Measurements from ENCODE around the gene GC.
"Not testable (repeated sequence)": the region's sequence is repeated elsewhere in the genome, so short reads cannot be mapped to it uniquely, and the experiment has no call there.

GC gene

GRCh38 chr4:71768123-71768522 lies 15.8 kb downstream of the GC start:
- no peak for DNase-seq (ENCODE audit: low spot score)

GRCh38 chr4:71765821-71766383 lies 18.0 kb downstream of the GC start:
- DNase-seq (ENCODE audit: low spot score) = no peak

DNA sequence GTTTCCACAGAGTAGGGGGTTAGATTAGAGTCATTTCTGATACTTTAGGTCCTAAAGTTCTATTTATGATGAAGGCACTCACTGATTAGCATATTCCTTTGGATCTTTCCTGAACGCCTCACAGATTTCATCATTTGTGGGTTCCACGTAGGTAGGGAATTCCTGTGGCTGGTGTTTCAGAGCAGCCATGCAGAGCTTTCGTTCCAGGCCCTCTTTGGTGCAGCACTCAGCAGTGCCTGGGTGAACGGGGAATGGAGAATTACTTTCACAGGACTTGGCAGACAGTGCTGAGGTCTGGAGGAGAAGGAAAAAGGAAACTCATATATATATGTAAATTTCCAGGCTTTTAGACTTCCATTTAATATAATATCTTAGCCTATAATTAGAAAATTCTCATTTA lies 18.5 kb downstream of the GC start:
- peak; percentile 9 for DNase-seq (ENCODE audit: low spot score)

DNA sequence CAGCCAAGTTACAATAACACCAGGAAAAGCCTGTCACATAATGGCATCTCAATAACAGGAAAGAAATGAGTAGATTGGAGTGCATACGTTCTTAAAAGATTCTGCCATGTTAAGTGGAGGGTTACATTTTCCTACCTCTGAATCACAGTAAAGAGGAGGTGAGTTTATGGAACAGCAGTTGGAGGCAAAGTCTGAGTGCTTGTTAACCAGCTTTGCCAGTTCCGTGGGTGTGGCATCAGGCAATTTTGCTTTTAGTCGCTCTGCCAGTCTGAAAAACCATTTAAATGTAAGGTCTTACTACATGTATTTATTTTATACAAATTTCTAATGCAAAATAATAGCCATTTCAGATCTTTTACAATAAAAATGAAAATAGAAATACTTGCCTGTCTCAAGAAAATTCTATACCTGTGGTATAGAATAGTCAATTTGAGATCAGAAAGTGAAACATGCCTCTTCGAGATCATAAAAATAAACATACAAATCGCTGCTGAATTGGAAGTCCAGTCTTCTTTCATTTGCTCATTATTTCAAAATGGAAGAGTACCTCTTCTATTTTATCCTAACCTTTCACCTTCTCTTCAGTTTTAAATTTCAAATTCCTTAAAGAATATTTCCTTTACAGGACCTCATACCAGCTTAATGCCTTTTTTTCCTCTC lies 31.4 kb downstream of the GC start:
- DNase-seq (ENCODE audit: low spot score) = no peak

DNA sequence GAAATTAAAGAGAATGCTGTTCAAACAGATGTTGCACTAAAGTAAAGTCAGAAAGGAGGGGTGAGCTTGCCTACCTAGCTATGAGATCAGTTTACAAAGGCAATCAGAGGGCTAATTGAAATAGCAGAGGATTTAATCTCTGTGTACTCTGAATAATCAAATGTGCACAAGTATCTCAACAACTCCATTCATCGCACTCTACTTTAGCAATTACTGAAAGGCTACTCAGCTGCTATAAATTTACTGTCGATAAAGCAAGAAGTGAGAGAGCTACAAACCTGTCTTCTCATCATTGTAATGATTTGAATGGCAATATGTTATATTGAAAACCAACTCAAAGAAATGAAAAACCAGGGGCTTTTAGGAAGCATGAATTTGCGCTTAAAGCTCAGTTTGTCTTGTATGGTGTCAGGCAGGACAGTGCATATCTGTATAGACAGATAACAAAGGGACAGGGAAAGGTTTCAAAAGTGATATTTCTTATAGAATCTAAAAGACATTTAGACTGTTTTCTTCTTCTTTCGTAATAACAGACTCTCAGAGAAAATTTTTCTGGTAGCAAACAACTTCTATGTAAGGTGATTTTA lies 34.8 kb downstream of the GC start:
- no peak for DNase-seq (ENCODE audit: low spot score)

- no peak for DNase-seq (ENCODE audit: low spot score)
These were observed 37.5 kb downstream of the GC start for GRCh38 chr4:71746379-71746778.

GRCh38 chr4:71738782-71739181 lies 45.1 kb downstream of the GC start:
- not testable (repeated sequence) for DNase-seq (ENCODE audit: low spot score)

- peak; percentile 40 for DNase-seq (ENCODE audit: low spot score)
These were observed 51.2 kb downstream of the GC start for GRCh38 chr4:71732706-71733105.

- DNase-seq (ENCODE audit: low spot score) = no peak
These were observed 51.8 kb downstream of the GC start for GRCh38 chr4:71732066-71732465.

GRCh38 chr4:71729856-71730255 lies 54.0 kb downstream of the GC start:
- no peak for DNase-seq (ENCODE audit: low spot score)

DNA sequence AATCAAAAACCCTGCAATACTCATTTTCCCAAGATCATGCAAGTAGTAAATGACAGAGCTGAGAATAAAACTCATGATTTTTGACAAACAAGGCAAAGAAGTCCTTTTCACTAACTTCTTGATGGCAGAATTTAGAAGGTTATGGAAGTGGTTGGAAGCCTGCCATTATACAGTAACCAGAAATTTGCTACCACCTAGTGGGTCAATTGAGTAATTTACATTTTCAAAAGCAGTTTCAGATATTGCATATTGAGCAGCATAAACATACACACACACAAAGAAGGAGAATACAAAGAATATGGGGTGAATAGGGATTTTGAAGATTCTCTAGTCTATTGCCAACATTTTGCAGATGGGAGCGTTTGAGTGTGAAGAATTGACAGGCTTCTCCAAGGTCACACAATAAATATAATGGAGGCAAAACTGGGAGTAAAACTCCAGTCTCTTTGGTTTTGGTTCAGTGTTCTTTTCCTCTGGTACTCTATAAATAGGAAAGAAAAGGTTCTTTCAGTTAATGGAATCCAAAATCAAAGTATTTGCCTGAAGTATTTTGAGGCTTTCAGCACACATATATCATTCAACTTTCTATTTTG lies 70.2 kb downstream of the GC start:
- DNase-seq (ENCODE audit: low spot score) = peak; percentile 28

GRCh38 chr4:71711985-71712348 lies 71.9 kb downstream of the GC start:
- DNase-seq (ENCODE audit: low spot score) = no peak

DNA sequence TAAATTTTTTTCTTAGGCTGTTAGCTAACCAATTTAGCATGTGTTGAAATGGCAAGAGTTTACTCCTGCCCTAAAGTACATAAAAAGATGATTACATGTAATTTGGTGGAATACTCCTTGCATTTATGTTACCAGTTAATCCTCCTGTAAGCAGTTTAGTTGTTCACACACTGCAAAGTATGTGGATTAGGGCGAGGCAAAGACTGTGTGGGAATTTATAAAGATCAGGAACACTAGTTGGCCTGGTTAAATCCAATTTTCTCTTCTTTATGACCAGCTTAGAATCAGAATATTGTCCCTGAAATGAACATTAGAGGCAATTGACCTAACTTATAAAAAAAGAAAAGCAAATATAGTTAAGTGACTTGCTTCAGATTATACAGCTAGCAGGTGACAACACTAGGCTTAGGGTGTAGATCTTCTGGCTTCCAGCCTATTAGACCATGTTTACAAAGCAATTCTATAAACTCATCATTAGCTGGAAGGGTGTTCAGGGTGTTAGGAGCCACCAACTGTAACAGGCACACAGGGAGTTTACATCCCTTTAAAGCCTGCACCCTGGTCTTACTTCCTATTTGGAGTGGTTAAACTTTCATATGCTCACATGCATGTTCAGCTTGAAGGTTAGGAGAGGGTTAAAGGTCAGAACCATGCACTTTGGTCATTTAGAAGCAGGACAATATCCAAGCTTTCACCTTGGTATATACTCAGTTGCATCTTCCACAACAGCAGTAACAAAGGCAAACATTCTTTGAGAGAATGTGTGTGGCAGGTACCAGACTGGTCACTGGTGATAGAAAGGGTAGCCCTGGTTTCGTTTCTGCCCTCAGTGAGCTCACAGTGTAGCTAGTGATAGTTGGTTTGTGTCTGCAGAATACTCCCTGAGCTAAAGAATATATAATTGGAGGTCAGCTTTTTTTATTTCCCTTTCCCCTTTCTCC lies 72.6 kb downstream of the GC start:
- DNase-seq (ENCODE audit: low spot score) = no peak

- DNase-seq (ENCODE audit: low spot score) = peak; percentile 28
These were observed 73.9 kb downstream of the GC start for GRCh38 chr4:71709961-71710360.

DNA sequence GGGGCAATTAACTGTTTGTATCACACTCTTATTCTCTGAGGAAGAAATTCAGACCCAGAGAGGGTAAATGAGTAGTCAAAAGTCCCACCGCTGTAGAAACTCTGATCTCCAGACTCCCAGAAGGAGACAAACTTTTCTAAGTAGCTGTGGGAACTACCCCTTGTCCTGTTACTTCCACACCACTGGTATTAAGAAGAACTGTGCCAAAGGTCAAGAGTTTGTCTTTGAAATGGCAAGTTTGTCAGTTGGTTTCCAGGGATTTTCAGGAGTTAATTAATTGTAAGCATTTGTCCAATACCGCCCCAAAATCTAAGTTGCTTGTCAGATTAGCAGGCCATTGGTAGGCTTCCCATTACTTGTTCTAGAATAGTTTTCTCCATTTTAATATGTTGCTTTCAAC lies 85.7 kb downstream of the GC start:
- no peak for DNase-seq (ENCODE audit: low spot score)

DNA sequence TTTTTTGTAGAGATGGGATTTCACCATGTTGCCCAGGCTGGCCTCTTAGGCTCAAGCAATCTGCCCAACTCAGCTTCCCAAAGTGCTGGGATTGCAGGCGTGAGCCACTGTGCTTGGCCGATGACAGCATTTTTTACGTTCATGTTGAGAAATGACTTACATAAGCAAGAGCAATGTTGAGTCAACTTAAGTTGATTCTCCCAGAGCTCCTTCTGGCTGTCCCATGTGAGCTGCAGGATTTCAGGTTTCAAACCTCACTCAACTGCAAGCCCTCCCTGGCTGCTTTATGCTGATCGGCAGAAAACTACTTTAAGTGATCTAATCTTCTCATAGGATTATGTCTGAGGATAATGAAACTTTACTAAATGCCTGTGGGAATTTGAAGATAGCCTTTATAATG lies 86.8 kb downstream of the GC start:
- DNase-seq (ENCODE audit: low spot score) = no peak

DNA sequence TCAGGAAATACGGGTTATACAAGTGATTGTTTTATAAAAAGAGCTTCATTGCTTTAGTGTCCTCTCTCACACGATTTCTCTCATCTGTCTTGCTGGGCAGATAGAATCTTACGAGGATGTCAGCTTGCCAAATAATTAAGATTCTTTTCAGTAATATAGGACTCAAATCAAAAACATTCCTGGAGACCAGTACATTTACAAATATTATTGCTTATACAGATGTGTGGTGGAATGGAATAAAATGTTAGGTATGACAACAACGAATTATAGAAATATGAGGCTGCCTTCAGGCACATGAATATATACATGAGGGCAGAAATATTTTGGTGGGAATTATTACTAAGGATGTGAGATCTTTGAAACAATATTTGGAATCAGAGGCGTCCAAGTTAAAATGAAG lies 88.9 kb downstream of the GC start:
- no peak for DNase-seq (ENCODE audit: low spot score)

DNA sequence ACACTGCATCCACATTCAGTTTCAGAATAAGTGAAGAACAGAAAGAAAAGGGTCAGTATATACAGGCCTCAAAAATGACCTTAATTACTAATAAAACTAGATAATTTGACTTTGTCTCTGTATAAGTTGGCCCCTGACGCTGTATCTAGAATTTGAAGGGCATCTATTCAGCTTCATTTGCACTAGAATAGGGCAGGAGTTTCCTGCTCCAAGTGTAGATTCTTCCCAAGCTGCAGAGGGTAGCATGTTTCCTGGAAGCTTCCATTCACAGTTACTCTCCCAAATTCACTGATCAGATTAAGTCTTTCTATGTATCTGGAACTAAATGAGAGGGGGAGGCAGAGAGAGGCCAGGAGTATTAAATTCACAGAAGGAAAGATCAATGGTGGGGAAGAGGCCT lies 90.9 kb downstream of the GC start:
- no peak for DNase-seq (ENCODE audit: low spot score)

DNA sequence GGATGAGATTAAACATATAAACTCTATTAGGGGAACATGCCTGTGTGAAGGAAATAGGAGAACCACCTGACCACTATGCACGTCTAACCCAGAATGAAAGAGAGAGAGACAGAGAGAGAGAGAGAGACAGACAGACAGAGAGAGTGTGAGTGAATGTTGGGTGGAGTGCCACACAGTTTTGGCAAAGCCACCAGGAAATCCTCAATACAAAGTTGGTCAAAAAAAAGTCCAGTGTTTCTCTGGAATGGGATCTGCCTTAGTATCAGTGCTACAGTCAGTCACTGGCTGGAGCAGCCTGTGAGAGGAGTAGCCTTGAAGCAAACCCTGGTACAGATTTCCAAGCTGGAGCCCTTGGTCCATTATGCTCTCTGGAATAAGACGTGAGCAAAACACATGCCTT lies 91.7 kb downstream of the GC start:
- DNase-seq (ENCODE audit: low spot score) = no peak
